Stimulated activated effector memory CD8-positive, alpha-beta T cell treated with anti-CD3 and anti-CD28 coated beads, Interleukin-12 subunit alpha, Interleukin-12 subunit beta, amount 100 ng/mL, for 72 hours (primary cell): ENCODE data around the gene GDPD2.

Source experiments
- ATAC-seq: fragments of 150-1000 bp; cut with Tn5 transposase; 2 replicates; pipeline ENCODE4 v1.10.0; 2021
- DNase-seq, 2 donors: peaks; one replicate each; pipeline ENCODE4 v3.0.0; 2021 to 2022; ENCODE audit warnings: low spot score in 2 of 2
- H3K27ac Mint-ChIP-seq: one replicate; pipeline ENCODE4 v1.8.0; 2022; ENCODE audit warnings: mild to moderate bottlenecking, mixed read lengths
- H3K36me3 Mint-ChIP-seq: one replicate; pipeline ENCODE4 v1.8.0; 2022; ENCODE audit warnings: mild to moderate bottlenecking, mixed read lengths
- H3K4me1 Mint-ChIP-seq: one replicate; pipeline ENCODE4 v1.8.0; 2022; ENCODE audit warnings: mixed read lengths
- H3K4me3 Mint-ChIP-seq: one replicate; pipeline ENCODE4 v1.8.0; 2022; ENCODE audit warnings: mild to moderate bottlenecking, mixed read lengths
- H3K9me3 Mint-ChIP-seq: one replicate; pipeline ENCODE4 v1.8.0; 2022; ENCODE audit warnings: mixed read lengths

Gene GDPD2

DNA sequence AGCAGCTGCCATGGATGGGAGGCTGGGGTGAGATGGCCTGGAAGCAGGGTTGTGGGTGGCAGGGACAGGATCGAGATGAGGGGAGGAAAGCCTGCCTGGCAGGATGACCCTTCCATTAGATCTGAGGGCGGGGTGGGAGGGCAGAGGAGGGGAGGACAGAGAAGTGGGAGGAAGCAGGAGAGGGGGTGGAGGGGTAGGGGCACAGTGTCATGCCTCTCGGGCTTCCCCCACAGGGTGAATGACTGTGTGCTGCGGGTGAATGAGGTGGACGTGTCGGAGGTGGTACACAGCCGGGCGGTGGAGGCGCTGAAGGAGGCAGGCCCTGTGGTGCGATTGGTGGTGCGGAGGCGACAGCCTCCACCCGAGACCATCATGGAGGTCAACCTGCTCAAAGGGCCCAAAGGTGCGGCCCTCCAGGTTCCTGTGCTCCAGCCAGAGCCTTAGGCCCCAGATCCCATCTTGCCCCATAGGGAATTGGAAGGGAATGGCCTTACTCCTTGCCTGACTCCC, 26.4 kb downstream of the GDPD2 start:
- H3K9me3 Mint-ChIP-seq = no peaks in the 10 kb centered on the region
- no peaks in the 10 kb centered on the region for H3K36me3 Mint-ChIP-seq
- ATAC-seq (no peak), DNase-seq (no peak)
- no peak overlapping the region for H3K4me3 Mint-ChIP-seq
- H3K4me1 Mint-ChIP-seq = peaks cover 38% of the 10 kb centered on the region
- H3K27ac Mint-ChIP-seq = no peak overlapping the region

DNA sequence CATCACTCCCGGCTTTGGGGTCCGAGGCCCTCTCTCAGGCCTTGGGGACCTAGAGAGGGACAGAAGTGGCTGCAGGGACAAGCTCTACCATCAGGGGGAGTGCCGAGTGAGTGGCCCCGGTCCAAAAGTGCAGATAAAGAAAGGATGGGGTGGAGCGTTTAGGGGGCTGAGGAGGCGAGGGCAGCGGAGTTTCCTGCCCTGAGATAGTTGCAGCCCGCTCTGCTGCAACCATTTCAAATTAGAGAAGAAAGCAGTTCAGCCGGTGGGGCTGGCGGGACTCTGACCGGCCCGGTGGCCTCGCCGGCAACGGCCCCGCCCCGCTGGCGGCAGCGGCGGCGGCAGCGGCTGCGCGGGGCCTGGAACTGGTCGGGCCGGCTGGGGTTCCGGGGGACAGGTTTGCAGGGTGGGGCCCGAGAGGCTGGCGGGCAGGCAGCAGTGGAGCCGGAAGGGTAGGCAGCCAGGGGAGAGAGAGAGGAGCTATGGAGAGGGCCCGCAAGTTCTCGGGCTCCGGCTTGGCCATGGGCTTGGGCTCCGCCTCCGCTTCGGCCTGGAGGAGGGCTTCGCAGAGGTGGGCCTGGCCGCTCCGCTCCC, 29.1 kb downstream of the GDPD2 start:
- Mint-ChIP-seq H3K36me3 (peaks cover 14% of the 10 kb centered on the region), H3K4me3 (peak overlapping the region; percentile 89), H3K27ac (peak overlapping the region; percentile 92), H3K4me1 (peaks cover 45% of the 10 kb centered on the region), H3K9me3 (no peaks in the 10 kb centered on the region)
- DNase-seq (peak; percentile 42 to 80), ATAC-seq (peak; percentile 69)

DNA sequence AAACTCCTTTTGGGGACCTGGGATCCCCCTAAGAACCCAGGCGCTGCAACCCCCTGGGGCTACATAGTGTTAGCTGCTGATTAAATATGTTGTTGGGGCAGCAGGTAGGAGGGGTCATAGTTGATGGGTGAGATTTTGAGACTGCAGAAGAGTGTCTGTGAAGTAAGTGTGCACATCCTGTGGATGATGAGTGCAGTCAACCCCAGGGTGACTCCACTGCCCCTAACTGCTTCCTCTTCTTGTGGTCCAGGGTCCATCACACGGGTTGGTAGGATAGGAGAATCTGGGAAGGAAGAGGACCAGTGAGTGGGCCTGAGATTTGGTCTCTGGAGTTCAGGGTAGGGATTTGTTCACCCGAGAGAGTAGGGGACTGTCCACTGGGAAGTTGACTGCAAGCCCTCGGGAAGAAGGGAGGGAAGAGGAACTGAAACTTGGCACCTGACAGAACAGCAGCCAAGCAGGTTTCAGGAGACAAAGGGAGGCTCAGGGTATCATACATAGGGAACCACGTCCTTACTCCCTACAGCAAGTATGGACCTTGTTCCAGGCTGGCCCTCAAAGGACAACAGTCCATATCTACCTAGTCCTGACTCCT, 30.0 kb downstream of the GDPD2 start:
- Mint-ChIP-seq H3K9me3 (no peaks in the 10 kb centered on the region), H3K4me3 (peak overlapping the region; percentile 89), H3K27ac (peak overlapping the region; percentile 92), H3K36me3 (peaks cover 14% of the 10 kb centered on the region), H3K4me1 (peaks cover 46% of the 10 kb centered on the region)
- ATAC-seq (no peak), DNase-seq (no peak)

DNA sequence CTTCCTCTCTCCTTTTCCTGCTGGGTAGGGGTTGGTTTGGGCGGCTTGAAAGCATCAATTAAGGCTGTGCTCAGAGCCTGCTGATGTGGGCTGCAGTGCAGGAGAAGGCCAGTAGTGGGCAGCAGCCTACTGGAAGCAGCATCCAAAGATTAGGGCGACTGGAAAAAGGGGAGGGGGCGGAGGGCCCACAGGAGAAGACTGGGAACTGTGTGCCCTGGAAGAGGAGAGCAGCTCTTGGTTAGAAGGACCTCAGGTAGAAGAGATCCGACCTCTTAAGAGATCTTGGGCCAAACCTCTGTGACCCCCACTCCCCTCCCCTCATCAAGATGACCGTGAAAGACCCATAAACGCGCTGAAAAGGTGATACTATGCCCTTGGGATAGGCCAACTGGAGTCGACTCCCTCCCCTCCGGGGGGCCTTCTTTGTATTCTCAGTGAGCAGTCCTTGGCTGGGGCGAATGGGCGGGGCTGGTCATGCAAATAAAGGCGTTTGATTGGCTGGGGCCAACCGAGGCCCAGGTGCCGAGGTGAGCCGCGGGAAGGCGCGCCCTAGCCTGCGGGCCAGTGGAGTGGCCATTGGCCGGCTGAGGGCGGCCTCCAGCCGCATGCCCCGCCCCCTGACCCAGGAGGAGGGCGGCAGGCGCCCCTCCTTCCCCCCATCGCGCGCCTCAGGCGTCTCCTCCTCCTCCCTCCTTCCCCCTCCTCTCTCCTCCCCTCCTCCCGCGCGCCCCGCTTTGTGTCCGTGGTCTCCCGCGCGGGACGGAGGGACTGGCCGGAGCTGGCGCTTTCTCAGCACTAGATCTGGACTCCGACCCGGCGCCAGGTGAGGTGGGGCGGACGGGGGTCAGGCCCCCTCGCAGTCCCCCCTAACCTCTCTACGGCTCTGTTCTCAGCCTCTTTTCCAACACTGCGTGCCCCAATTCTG, 31.6 kb downstream of the GDPD2 start:
- peak overlapping the region; percentile 89 for H3K4me3 Mint-ChIP-seq
- H3K4me1 Mint-ChIP-seq = peaks cover 46% of the 10 kb centered on the region
- H3K36me3 Mint-ChIP-seq = peaks cover 14% of the 10 kb centered on the region
- peak; percentile 43 to 82 for DNase-seq
- peak; percentile 78 for ATAC-seq
- peak overlapping the region; percentile 94 for H3K27ac Mint-ChIP-seq
- no peaks in the 10 kb centered on the region for H3K9me3 Mint-ChIP-seq

DNA sequence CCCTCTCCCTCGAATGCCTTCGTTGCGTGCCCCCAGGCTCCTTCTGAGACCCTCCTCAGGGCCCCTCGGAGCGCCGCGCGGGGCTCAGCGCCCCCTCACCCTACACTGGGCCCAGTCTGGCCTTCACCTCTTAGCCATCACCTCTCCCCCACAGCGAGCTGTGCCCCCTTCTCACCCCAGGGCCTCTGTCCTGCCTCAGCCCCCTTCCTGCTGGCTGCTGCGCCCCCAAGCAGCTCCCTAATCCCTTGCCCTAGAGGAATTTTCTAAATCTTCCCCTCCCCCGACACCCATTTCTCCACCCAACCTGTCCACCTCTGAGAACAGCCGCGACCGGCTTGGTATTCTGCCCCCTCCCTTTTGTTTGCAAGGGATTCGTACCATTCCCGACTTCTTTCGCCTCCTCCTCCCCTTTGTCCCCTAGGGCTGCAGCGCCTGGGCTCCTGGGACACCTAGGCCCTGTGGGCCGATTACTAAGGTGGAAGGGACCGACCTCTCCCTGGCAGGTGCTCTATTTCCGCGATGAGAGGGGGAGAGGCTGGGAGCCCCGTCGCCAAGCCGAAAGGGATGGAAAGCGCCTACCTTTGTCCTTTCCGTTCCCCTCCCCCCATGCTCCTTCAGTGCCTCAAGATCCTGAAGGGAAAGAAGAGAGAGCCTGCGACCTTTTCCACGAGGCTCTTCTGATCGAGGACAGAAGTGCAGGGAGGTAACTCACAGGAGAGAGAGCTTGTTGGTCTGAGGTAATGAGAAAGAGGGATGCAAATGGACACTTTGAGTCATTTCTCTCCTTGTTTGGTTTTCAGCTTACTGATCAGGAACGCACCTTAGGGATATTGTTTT, 32.5 kb downstream of the GDPD2 start:
- no peak for DNase-seq
- H3K27ac Mint-ChIP-seq = peak overlapping the region; percentile 94
- peaks cover 14% of the 10 kb centered on the region for H3K36me3 Mint-ChIP-seq
- peak overlapping the region; percentile 89 for H3K4me3 Mint-ChIP-seq
- ATAC-seq = no peak
- H3K4me1 Mint-ChIP-seq = peaks cover 46% of the 10 kb centered on the region
- no peaks in the 10 kb centered on the region for H3K9me3 Mint-ChIP-seq

DNA sequence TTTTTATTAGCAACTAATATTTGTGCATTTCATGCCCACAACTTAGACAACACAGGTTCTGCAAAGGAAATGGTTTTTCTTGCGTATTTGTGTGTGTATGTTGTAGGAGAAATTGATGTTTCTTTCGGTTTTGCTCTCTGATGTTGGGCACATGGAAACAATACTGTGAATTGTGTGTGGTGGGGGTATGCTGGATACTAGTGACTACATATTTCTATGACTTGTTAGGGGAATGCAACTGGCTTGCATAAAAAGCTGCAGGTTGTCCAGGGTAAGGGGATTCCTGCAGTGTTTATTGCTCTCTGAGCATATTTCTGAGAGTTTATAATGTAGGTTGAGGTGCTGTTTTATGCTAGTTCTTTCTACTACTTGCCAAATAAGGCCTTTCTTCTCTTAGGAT, 33.1 kb downstream of the GDPD2 start:
- no peak for DNase-seq
- Mint-ChIP-seq H3K4me1 (peaks cover 46% of the 10 kb centered on the region), H3K4me3 (peak overlapping the region; percentile 89), H3K27ac (peak overlapping the region; percentile 94), H3K36me3 (peaks cover 14% of the 10 kb centered on the region), H3K9me3 (no peaks in the 10 kb centered on the region)
- ATAC-seq = no peak

DNA sequence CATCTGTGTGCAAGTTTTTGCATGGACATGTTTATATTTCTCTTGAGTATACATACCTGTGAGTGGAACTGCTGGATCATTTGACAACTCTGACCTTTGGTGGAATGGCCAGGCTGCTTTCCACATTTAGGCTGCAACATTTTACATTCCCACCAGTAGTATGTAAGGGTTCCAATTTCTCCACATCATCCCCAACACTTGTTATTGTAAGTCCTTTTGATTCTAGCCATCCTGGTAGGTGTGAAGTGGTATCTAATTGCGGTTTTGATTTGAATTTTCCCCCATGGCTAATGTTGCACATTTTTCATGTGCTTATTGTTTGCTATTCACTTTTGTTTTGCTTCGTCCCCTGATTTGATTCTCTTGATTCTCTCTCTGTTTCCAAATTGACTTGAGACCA, 37.9 kb downstream of the GDPD2 start:
- Mint-ChIP-seq H3K9me3 (no peaks in the 10 kb centered on the region), H3K27ac (no peak overlapping the region), H3K4me3 (no peak overlapping the region), H3K36me3 (peaks cover 17% of the 10 kb centered on the region), H3K4me1 (peaks cover 19% of the 10 kb centered on the region)
- no peak for DNase-seq
- ATAC-seq = no peak

DNA sequence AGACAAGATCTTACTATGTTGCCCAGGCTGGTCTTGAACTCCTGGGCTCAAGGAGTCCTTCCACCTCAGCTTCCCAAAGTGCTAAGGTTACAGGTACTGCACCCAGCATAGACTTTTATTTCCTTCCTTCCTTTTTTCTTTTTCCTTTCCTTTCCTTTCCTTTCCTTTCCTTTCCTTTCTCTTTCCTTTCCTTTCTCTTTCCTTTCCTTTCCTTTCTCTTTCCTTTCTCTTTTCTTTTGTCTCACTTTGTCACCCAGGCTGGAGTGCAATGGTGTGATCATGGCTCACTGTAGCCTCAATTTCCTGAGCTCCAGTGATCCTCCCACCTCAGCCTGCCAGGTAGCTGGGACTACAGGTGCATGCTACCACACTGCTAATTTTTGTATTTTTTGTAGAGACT, 40.9 kb downstream of the GDPD2 start:
- H3K9me3 Mint-ChIP-seq = no peaks in the 10 kb centered on the region
- no peak for DNase-seq
- peaks cover 14% of the 10 kb centered on the region for H3K36me3 Mint-ChIP-seq
- no peak overlapping the region for H3K27ac Mint-ChIP-seq
- ATAC-seq = no peak
- no peak overlapping the region for H3K4me3 Mint-ChIP-seq
- H3K4me1 Mint-ChIP-seq = peaks cover 10% of the 10 kb centered on the region

DNA sequence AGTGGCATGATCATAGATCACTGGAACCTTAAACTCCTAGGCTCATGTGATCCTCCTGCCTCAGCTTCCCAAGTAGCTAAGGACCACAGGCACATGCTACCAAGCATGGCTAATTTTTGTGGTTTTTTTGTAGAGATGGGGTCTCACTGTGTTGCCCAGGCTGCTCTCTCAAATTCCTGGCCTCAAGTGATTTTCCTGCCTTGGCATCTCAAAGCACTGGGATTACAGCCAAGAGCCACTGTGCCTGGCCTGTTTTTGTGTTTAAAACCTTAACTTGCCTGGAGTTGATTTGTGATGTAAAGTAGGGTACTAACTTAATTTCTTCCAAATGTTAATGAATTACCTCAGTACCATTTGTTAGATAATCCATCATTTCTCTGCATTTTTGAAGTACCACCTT, 43.9 kb downstream of the GDPD2 start:
- Mint-ChIP-seq H3K4me1 (peaks cover 16% of the 10 kb centered on the region), H3K27ac (no peak overlapping the region), H3K4me3 (no peak overlapping the region), H3K9me3 (no peaks in the 10 kb centered on the region), H3K36me3 (peaks cover 14% of the 10 kb centered on the region)
- DNase-seq (no peak), ATAC-seq (no peak)

DNA sequence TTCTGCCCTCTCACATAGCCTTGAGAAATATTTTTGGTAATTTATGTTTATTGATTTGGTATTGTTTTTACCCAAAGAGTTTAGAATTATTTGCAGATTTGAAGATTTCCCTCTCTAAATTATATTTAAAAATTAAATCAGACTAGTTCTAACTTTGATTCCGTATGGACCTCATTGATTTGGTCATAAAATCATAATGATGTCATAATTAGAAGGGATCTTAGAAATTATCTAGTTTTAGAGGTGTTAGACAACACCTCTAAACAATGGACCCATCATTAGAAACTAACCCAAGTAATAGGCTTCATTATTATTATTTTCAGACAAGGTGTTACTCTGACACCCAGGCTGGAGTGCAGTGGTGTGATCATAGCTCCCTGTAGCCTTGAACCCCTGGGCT, 45.6 kb downstream of the GDPD2 start:
- Mint-ChIP-seq H3K4me3 (no peak overlapping the region), H3K4me1 (peaks cover 16% of the 10 kb centered on the region), H3K36me3 (peaks cover 14% of the 10 kb centered on the region), H3K27ac (no peak overlapping the region), H3K9me3 (no peaks in the 10 kb centered on the region)
- ATAC-seq = no peak
- DNase-seq = no peak

DNA sequence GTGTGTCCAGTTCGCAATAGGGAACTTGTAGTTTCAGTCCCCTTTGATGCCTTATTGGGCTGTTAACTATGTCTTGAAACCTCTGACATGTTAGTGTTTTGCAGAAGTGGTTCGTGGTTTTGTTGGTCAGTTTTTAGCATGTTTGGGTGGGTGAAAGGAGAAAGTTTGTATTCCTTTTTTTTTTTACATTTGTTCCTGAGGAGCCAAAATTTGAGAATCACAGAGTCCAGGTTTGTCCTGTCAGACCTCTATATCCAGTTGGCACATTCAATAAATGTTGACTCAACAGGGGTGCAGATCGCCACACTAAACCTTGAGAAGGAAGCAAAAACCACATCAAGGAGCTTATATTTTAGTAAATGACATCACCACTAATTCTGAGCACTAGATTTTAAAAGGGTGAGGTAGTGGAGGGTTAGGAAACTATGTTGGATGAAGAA, 47.8 kb downstream of the GDPD2 start:
- Mint-ChIP-seq H3K4me3 (no peak overlapping the region), H3K9me3 (no peaks in the 10 kb centered on the region), H3K4me1 (peaks cover 6% of the 10 kb centered on the region), H3K36me3 (peaks cover 7% of the 10 kb centered on the region), H3K27ac (no peak overlapping the region)
- no peak for DNase-seq
- ATAC-seq = no peak

DNA sequence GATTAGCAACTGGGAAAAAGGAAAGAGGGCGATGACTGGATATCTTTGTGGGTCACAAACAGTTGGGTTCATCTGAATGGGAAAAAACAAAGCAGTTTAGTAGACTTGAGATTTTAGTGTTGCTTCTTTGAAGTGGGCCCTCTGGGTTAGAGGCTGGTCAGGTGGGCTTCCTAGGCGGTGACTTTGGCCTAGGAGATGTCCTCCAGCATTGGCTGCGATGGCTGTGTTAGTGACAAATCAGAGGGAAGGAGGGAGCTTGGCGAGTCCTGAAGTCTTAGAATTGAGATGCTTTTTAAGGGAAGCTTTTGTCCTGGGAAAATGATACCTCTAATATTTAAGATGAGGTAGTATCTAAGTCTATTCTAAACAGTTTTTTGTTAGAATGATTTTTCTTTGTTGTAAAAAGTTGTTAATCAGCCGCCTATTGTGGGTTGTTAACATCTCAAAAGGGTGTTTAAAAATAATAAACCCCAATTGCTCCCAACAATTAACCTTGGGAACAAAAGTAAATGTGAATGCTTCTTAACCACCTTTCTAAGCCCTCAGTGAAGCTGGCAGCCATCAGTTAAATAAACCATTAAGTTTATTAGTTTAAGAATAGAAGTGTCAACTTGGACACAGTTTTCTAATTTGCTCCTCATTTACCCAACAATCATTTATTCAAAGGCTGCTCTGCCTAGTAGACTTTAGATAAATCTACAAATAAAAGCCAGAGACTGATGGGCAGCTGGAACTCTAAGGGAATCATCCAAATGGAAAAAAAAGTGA, 53.2 kb downstream of the GDPD2 start:
- Mint-ChIP-seq H3K4me1 (no peaks in the 10 kb centered on the region), H3K9me3 (no peaks in the 10 kb centered on the region)
- no peak for ATAC-seq

DNA sequence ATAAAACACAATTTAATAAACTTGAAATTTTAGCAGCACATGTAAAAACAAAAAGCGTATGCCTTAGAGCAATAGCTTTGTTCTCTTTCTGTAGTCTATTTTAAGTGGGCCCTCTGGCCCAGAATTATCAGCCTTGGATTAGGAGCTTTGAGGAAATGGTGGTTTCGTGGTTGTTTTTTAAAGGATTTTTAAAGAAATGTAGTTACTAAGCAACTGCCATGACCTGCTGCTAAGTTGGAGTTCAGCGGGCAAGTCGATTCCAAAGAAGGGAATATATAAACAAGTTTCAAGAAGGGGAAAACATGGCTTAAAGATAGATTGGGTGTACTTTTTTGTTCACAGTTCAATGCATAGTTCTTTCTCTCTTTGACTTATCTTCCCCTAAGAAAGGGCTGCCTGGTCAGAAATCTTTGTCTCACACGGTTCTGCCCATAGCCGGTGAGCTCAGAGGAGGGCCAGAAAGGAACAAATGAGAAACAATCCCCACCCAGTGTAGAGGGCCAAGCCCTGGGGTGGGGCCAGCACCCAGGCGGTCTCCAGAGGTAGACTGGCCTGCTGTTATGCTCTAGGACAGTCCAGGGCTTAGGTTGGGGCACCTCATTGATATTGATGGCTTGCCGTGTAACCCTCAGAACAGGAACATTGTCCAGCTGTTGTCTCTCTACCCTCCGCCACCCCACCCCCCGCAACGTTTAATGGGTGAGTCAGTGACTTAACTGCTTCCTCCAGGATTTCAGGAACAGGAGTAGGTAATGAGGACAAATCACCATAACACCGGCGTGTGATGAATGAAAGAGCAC, 54.0 kb downstream of the GDPD2 start:
- H3K27ac Mint-ChIP-seq = no peak overlapping the region
- no peak overlapping the region for H3K4me3 Mint-ChIP-seq
- ATAC-seq (no peak), DNase-seq (no peak)
- peaks cover 18% of the 10 kb centered on the region for H3K36me3 Mint-ChIP-seq
- H3K4me1 Mint-ChIP-seq = no peaks in the 10 kb centered on the region
- no peaks in the 10 kb centered on the region for H3K9me3 Mint-ChIP-seq

More for the DNA sequence above, 53.2 kb downstream of the GDPD2 start:
- no peak for DNase-seq
- H3K36me3 Mint-ChIP-seq = peaks cover 11% of the 10 kb centered on the region
- H3K4me3 Mint-ChIP-seq = no peak overlapping the region
- no peak overlapping the region for H3K27ac Mint-ChIP-seq

DNA sequence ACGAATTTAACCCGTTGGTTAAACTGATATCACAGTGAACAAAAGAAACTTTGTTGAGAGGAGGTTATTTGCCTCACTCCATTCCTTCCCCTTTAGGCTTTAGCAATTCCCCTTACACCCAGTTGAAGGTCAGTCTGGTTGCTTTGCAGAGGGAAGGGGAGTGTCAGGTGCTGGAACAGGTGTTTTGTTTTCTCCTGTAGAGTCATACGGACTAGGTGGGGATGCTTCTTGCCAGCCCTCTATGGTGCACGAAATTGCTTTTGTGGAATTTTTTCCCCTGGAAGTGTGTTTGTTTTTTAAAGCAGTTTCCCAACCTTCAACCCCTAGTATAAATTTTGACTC, 54.6 kb downstream of the GDPD2 start:
- no peak for DNase-seq
- Mint-ChIP-seq H3K4me3 (no peak overlapping the region), H3K36me3 (peaks cover 22% of the 10 kb centered on the region), H3K27ac (no peak overlapping the region), H3K4me1 (no peaks in the 10 kb centered on the region), H3K9me3 (no peaks in the 10 kb centered on the region)
- ATAC-seq = no peak
